DND-41 (cell line): ENCODE results near the gene NSDHL.

ENCODE experiments used
- ATAC-seq: fragments of 200-7000 bp; cut with Tn5 transposase; 3 replicates; pipeline ENCODE4 v1.9.1; 2021; ENCODE audit warnings: low read depth; ENCODE audit not compliant: insufficient read depth
- DNase-seq: peaks from one replicate; pipeline ENCODE4 v3.0.0-alpha.2; 2020
- H2AFZ ChIP-seq: 2 replicates; pipeline ENCODE4 v1.6.0; 2012; ENCODE audit warnings: low read depth, low read length
- H3K27ac ChIP-seq: 2 replicates; pipeline ENCODE4 v1.5.1; 2012; ENCODE audit warnings: low read length, inconsistent platforms
- H3K27me3 ChIP-seq: fragments of 200-600 bp; sonication (generic); 2 replicates; pipeline ENCODE4 v1.6.0; 2012; ENCODE audit warnings: low read length, mild to moderate bottlenecking, inconsistent platforms; ENCODE audit not compliant: insufficient read depth, poor library complexity
- H3K36me3 ChIP-seq: 2 replicates; pipeline ENCODE4 v1.5.1; 2012; ENCODE audit warnings: low read length, inconsistent platforms; ENCODE audit not compliant: insufficient read depth
- H3K4me1 ChIP-seq: 2 replicates; pipeline ENCODE4 v1.5.1; 2012; ENCODE audit warnings: mild to moderate bottlenecking, low read length; ENCODE audit not compliant: insufficient read depth
- H3K4me2 ChIP-seq: 2 replicates; pipeline ENCODE4 v1.6.0; 2012; ENCODE audit warnings: mild to moderate bottlenecking, moderate library complexity, low read length, inconsistent platforms; ENCODE audit not compliant: insufficient read depth
- H3K4me3 ChIP-seq, 2 experiments: fragments of 200-600 bp in 1 of 2; shearing (Covaris generic) in 1 of 2; 2 replicates each; pipeline ENCODE4 v1.5.1; 2012 to 2016; ENCODE audit warnings: inconsistent platforms in 2 of 2, low read length in 2 of 2, mild to moderate bottlenecking in 2 of 2, low read depth in 1 of 2, moderate library complexity in 1 of 2
- H3K79me2 ChIP-seq: 2 replicates; pipeline ENCODE4 v1.6.0; 2012; ENCODE audit warnings: low read length, inconsistent platforms; ENCODE audit not compliant: insufficient read depth
- H3K9ac ChIP-seq: 2 replicates; pipeline ENCODE4 v1.6.0; 2012; ENCODE audit warnings: low read depth, mild to moderate bottlenecking, inconsistent platforms, low read length, moderate library complexity
- H3K9me3 ChIP-seq: 2 replicates; pipeline ENCODE4 v1.5.1; 2012; ENCODE audit warnings: low read length, moderate library complexity, mild to moderate bottlenecking, inconsistent platforms; ENCODE audit not compliant: insufficient read depth, severe bottlenecking
- H4K20me1 ChIP-seq: 2 replicates; pipeline ENCODE4 v1.6.0; 2012; ENCODE audit warnings: low read length; ENCODE audit not compliant: insufficient read depth
- EZH2 ChIP-seq: IDR thresholded peaks from 3 replicates; pipeline ENCODE4 v1.6.1; 2012; ENCODE audit warnings: borderline replicate concordance, low read depth, mild to moderate bottlenecking, moderate library complexity, low read length, inconsistent platforms; ENCODE audit not compliant: severe bottlenecking
- TF ChIP-seq, protein P1 (sequence below): IDR thresholded peaks from 2 replicates; pipeline ENCODE4 v1.5.1; 2012; ENCODE audit warnings: borderline replicate concordance, low read length, moderate library complexity, mild to moderate bottlenecking; ENCODE audit not compliant: poor library complexity, severe bottlenecking; ENCODE audit errors: extremely low read depth

Gene NSDHL

DNA sequence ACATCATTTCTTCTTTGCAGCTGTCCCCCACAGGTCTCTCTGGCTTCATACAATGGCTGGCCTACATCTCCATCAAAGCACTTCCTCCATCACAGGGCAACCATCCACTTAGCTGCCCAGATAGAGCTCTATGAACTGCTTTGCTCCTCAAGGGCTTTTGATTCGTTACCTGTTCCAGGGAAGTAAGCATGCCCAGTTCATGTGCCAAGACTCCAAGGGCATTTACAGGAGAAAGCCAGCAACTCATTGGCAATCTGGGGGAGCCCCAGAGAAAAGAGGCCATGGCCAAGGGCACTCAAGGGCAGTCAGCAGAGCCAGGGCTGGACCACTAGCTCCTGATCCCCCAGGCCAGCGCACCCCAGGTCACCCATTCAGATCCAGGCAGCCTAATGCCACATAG lies 42.5 kb downstream of the NSDHL start:
- no peak for ATAC-seq
- Histone ChIP-seq H3K79me2 (no peaks in the 10 kb centered on the region), H3K4me1 (no peaks in the 10 kb centered on the region), H3K4me3 (no peak overlapping the region), H4K20me1 (no peaks in the 10 kb centered on the region), H2AFZ (no peak overlapping the region), H3K9me3 (no peaks in the 10 kb centered on the region), H3K36me3 (peaks cover 19% of the 10 kb centered on the region), H3K27me3 (no peaks in the 10 kb centered on the region), H3K27ac (no peak overlapping the region), H3K4me2 (no peak overlapping the region), H3K9ac (no peak overlapping the region)
- TF ChIP-seq EZH2: no peak
- TF ChIP-seq, protein P1, sequence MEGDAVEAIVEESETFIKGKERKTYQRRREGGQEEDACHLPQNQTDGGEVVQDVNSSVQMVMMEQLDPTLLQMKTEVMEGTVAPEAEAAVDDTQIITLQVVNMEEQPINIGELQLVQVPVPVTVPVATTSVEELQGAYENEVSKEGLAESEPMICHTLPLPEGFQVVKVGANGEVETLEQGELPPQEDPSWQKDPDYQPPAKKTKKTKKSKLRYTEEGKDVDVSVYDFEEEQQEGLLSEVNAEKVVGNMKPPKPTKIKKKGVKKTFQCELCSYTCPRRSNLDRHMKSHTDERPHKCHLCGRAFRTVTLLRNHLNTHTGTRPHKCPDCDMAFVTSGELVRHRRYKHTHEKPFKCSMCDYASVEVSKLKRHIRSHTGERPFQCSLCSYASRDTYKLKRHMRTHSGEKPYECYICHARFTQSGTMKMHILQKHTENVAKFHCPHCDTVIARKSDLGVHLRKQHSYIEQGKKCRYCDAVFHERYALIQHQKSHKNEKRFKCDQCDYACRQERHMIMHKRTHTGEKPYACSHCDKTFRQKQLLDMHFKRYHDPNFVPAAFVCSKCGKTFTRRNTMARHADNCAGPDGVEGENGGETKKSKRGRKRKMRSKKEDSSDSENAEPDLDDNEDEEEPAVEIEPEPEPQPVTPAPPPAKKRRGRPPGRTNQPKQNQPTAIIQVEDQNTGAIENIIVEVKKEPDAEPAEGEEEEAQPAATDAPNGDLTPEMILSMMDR: no peak
- no peak for DNase-seq

DNA sequence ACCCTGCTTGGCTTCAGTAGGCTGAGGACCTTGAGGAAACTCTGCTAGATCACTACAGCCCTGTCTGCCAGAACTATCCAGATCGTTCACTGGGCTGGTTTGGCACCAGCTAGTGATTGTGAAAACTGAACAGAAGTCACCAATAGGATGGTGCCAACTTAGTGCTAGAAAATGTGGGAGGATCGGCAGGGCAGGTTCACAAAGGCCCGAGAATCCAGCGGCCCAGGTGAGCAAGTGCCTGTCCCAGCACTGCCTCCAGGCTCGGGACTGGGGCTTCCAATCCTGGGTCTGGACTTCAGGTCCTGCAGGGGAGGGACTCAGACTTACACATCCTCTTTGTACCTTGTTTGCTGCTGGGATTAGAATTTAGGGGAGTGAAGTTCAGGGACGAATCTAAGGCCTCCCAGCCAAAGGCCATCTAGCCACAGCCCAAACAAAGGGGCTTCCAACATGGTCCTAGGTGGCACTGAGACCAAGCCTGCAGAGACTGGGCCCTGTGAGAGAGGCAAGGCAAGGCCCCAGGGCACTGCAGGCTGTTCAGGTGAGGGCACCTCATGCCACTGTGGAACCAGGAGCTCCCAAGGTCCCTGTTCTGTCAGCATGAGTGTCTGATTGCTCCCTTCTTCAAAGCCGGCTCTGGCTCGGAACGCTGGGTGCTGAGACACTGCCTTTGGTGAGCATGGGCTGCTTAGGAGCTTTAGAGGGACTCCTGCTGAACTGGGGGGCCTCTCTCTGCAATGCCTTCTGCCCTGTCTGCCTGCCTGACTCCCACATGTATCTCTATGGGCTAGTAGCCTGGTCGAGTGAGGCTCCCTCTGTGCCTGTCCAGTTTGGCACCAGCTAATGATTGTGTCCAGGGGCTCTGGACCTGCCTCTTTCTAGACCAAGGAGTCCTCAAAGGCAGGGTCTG lies 46.3 kb downstream of the NSDHL start:
- Histone ChIP-seq H3K9me3 (no peaks in the 10 kb centered on the region), H3K27ac (no peak overlapping the region), H2AFZ (no peak overlapping the region), H3K4me3 (no peak overlapping the region), H3K9ac (no peak overlapping the region), H4K20me1 (no peaks in the 10 kb centered on the region), H3K79me2 (no peaks in the 10 kb centered on the region), H3K27me3 (no peaks in the 10 kb centered on the region), H3K4me2 (no peak overlapping the region), H3K4me1 (no peaks in the 10 kb centered on the region), H3K36me3 (no peaks in the 10 kb centered on the region)
- ATAC-seq (no peak), DNase-seq (no peak)
- no peak for TF ChIP-seq EZH2
- TF ChIP-seq, protein P1: no peak

DNA sequence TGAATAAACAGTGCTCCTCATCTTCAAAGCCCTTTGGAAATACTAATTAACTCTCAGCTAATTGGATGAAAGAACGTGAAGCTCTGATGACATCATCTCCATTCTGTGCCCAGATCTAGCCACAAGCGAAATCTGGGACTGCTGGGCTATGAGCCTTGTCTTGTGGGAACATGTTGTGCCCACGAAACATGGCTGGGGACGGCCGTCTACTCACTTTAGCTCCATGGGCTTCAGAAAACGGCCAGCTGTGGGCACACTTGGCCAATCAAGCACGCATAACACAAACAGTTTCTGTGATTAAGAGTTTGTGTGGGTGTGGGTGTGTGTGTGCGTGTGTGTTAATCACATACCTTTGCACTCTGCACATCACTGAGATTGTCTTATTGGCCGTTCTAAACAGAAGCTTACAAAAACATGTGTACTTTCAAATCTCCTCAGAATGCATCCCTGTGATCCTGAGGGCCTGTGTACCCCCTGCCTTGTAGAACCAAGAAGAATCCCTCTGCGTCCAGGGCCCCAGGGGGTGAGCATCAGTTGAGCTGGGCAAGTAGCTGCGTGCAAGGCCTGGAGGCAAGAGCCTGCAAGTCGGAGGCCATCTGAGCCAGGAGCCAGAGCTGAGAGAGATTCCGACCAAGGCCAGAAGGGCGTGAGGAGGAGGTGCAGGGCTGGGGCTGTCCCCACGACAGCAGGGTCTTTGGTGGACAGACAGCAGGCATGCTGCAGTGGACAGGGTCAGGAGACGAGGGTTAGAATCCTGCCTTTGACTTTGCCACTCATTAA lies 48.3 kb downstream of the NSDHL start:
- TF ChIP-seq, protein P1: no peak
- no peak for TF ChIP-seq EZH2

More for the DNA sequence above, 48.3 kb downstream of the NSDHL start:
- no peak overlapping the region for H3K4me2 ChIP-seq
- H3K9me3 ChIP-seq: no peaks in the 10 kb centered on the region
- no peak for DNase-seq
- H3K27me3 ChIP-seq: no peaks in the 10 kb centered on the region
- H4K20me1 ChIP-seq: no peaks in the 10 kb centered on the region
- H3K79me2 ChIP-seq: no peaks in the 10 kb centered on the region
- no peak overlapping the region for H3K27ac ChIP-seq
- ATAC-seq: no peak
- no peak overlapping the region for H3K9ac ChIP-seq
- no peaks in the 10 kb centered on the region for H3K4me1 ChIP-seq
- no peak overlapping the region for H3K4me3 ChIP-seq
- H2AFZ ChIP-seq: no peak overlapping the region
- H3K36me3 ChIP-seq: no peaks in the 10 kb centered on the region
